Left lung (tissue), 10 donors: ENCODE results near the gene PSMB4. TPM values are rescaled to one million over a fixed set of nuclear protein-coding genes. Genes with fewer than 3 reads are reported as not detected.

Source experiments
- ATAC-seq: fragments of 200-7000 bp; cut with Tn5 transposase; one replicate; pipeline ENCODE4 v1.9.1; 2020; ENCODE audit warnings: moderate library complexity
- DNase-seq, 4 donors: peaks; one replicate each; pipeline ENCODE4 v3.0.0-alpha.2; 2013 to 2020
- H3K27ac ChIP-seq, 2 donors: fragments of 200-600 bp; sonication (generic) in 1 of 2; one replicate each; pipeline versions ENCODE4 v1.5.0 to v1.8.0; 2020 to 2021
- H3K27me3 ChIP-seq, 2 donors: fragments of 200-600 bp; sonication (generic) in 1 of 2; one replicate each; pipeline versions ENCODE4 v1.5.0 to v1.8.0; 2020 to 2021
- H3K36me3 ChIP-seq, 2 donors: fragments of 200-600 bp; sonication (generic) in 1 of 2; one replicate each; pipeline versions ENCODE4 v1.5.0 to v1.8.0; 2020 to 2021
- H3K4me1 ChIP-seq, 2 donors: fragments of 200-600 bp; one replicate each; pipeline ENCODE4 v1.8.0; 2021
- H3K4me3 ChIP-seq, 2 donors: fragments of 200-600 bp; sonication (generic) in 1 of 2; one replicate each; pipeline versions ENCODE4 v1.5.0 to v1.8.0; 2020 to 2021; ENCODE audit warnings: mild to moderate bottlenecking in 1 of 2
- H3K9me3 ChIP-seq, 2 donors: fragments of 200-600 bp; sonication (generic) in 1 of 2; one replicate each; pipeline versions ENCODE4 v1.5.0 to v1.8.0; 2020 to 2021
- CTCF ChIP-seq, 2 donors: fragments of 200-600 bp; sonication (generic) in 1 of 2; IDR thresholded peaks; one replicate each; pipeline versions ENCODE4 v1.5.0 to v1.8.0; 2021; ENCODE audit warnings: antibody characterized with exemption in 2 of 2
- intact Hi-C, 2 donors: fragments of 100-400 bp; cut with DNase I; formaldehyde crosslinking; loops; one replicate each; pipeline versions ENCODE4 v1.11.2 to v1.14.2; 2022
- polyA plus RNA-seq, 6 donors: library from polyadenylated mRNA; unstranded; fragments of 120-200 nt; gene quantifications; one replicate each; pipeline ENCODE4 v1.2.1, GENCODE V29; 2013; ENCODE audit not compliant: insufficient read length in 6 of 6
- total RNA-seq, 2 donors: library from RNA; stranded (reverse); fragmentation: NEBNext Ultra II Directional; extraction: Animal tissue kit (Norgen Biotek cat#: 25700); gene quantifications; one replicate each; pipeline ENCODE4 v1.2.1, GENCODE V29; 2021
- donor health status: DM: no; HTN: yes; CAD: no.
- donor health status: DM: no; HTN: no; CAD: no.

PSMB4 gene
- total and polyA plus RNA-seq, 8 donors, result 166 to 249 (median 219) TPM

DNA sequence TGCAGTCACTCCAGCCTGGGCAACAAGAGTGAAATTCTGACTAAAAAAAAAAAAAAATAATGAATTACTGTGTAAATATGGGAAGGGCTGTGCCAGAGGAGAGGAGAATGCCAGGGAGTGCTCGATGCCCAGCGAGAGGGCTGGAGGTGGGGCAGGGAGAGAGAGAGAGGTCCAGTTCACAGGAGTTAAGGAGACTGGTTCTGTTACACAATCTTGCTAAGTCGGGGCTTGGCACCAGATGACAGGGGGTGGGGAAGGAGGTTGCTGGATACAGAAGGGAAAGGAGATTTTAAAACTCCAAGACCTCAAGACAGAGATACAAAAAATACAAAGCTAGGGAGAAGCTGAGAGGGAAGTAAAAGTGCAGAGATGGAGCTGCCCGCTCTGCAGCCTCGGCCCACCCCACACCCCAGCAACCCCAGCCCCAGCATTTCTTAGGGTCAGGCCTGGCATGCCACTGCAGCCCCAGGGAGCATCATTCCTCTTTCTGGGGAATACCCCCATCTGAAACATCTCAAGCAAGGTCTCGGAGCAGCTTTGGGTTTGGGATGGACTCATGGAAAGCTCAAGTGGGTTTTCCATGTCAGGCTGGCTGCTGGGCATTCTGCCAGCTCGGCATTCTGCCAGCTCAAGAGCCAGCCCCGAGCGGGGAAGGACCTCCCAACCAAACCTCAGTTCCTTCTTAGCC lies 27.9 kb upstream of the PSMB4 start:
- H3K4me3 ChIP-seq, result peak overlapping the region; percentile 48 to 52
- H3K36me3 ChIP-seq, result peaks cover 0 to 6% of the 10 kb centered on the region in 2 donors
- peak; percentile 85 for ATAC-seq
- no peaks in the 10 kb centered on the region for H3K9me3 ChIP-seq
- TF ChIP-seq CTCF (IDR thresholded peaks at IDR 0.05), result no peak
- DNase-seq, result peak; percentile 73 to 85 (median 84)
- H3K27ac ChIP-seq, result peak overlapping the region; percentile 70 to 85
- H3K27me3 ChIP-seq, result no peaks in the 10 kb centered on the region
- intact Hi-C loops, result no loop called here
- peaks cover 22 to 41% of the 10 kb centered on the region in 2 donors for H3K4me1 ChIP-seq

DNA sequence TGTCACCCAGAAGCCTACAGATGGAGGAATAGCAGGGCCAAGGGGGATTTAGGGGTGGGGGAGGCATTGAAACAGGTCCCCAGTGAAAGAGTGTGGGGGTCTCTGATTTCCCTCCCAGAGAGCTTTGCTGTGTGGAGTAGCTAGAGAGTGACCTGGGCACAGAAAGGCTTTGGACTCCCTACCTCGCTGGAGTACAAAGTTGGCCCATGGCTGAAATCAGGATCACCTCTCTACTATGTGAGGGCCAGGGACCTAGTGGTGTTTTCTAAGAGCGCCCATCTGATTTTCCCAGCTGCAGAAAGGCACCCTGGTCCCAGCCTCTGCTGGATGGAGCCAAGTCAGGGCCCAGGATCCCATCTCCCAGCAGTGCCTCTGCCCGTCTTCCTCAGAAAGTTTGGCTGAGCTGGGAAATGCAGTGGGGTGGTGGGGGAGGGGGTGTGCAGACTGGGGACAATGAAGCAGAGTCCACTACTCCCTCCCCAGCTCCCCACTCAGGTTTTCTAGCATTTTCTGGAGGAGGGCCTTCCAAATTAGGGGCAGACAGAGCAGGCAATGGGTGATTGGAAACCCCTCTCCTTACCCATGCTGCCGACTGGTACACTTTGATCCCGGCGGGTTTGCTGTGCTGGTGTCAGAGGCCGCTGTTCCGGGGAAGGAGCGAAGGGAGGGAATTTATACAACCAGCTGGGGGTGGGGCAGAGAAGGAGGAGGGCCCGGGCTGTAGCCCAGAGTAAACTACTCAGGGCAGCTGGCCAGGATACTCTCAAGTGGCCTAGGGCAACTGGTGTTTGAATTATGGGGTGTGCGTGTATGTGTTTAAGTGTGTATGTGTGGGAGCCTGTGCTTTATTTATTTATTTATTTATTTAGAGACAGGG lies 27.1 kb upstream of the PSMB4 start, which contains the start of gene SELENBP1:
Gene SELENBP1, minus strand, starts transcription at position 648 of the 877 bp plus-strand sequence. Its CDS starts 64 bp downstream, at position 584.
- intact Hi-C loops, result no loop called here
- no peaks in the 10 kb centered on the region for H3K27me3 ChIP-seq
- ATAC-seq, result peak; percentile 78
- no peaks in the 10 kb centered on the region for H3K9me3 ChIP-seq
- H3K27ac ChIP-seq, result peak within 1 kb of the TSS; percentile 70 to 85
- peak within 1 kb of the TSS; percentile 48 to 52 for H3K4me3 ChIP-seq
- peaks cover 22 to 41% of the 10 kb centered on the region in 2 donors for H3K4me1 ChIP-seq
- no peaks in the 10 kb centered on the region for H3K36me3 ChIP-seq
- no peak for TF ChIP-seq CTCF (IDR thresholded peaks at IDR 0.05)
- peak; percentile 83 to 92 (median 86) for DNase-seq

- H3K27me3 ChIP-seq, result no peaks in the 10 kb centered on the region
- DNase-seq (peak in 1 of 4 donors; percentile 10), ATAC-seq (no peak)
- no peak for TF ChIP-seq CTCF (IDR thresholded peaks at IDR 0.05)
- peaks cover 18 to 41% of the 10 kb centered on the region in 2 donors for H3K4me1 ChIP-seq
- H3K27ac ChIP-seq, result no peak overlapping the region
- H3K4me3 ChIP-seq, result no peak overlapping the region
- intact Hi-C loops, result no loop called here
- H3K9me3 ChIP-seq, result no peaks in the 10 kb centered on the region
- H3K36me3 ChIP-seq, result no peaks in the 10 kb centered on the region
Observed at GRCh38 chr1:151373196-151373595, 26.2 kb upstream of the PSMB4 start.

DNA sequence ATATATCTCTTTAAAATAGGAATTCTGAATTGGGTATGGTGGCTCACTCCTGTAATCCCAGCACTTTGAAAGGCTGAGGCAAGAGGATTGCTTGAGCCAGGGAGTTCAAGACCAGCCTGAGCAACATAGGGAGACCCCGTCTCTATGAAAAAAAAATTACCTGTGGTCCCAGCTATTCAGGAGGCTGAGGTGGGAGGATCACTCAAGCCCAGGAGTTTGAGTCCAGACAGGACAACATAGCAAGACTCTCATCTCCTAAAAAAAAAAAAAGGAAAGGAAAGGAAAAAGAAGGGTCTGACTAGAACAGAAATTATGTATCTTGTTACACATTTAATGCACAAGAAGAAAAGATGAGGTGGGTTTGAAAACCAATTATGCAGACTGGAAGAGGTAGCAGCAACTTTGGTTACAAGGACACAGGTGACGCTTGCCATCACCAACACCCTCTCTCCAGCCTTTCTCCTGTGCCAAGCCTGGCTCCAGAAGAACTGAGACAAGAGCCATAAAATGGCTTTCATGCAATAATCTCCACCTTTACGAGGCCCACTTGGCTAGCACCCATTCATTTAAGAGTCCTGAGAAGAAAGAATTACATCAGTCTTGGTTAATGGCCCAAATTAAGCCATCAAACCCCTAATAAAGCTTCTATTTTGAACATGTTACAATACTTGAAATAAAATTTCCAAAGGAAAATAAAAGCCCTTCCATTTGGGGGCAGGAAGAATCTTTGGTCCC lies 22.1 kb upstream of the PSMB4 start:
- no peak for TF ChIP-seq CTCF (IDR thresholded peaks at IDR 0.05)
- intact Hi-C loops, result no loop called here
- peak; percentile 7 for ATAC-seq
- H3K36me3 ChIP-seq, result no peaks in the 10 kb centered on the region
- DNase-seq, result no peak
- peaks cover 0 to 4% of the 10 kb centered on the region in 2 donors for H3K4me1 ChIP-seq
- H3K27ac ChIP-seq, result no peak overlapping the region
- no peak overlapping the region for H3K4me3 ChIP-seq
- H3K9me3 ChIP-seq, result no peaks in the 10 kb centered on the region
- no peaks in the 10 kb centered on the region for H3K27me3 ChIP-seq
